Suppressor macrophage (primary cell): Measurements from ENCODE around the gene NEMP2.
A peak's percentile ranks its signal among the peaks of the same experiment; 100 is the strongest.
"Not testable (repeated sequence)": the region's sequence is repeated elsewhere in the genome, so short reads cannot be mapped to it uniquely, and the experiment has no call there.

Experiments used
- DNase-seq, 4 experiments: peaks; one replicate each; pipeline ENCODE4 v3.0.0-alpha.2; 2020 to 2022

Gene NEMP2

DNA sequence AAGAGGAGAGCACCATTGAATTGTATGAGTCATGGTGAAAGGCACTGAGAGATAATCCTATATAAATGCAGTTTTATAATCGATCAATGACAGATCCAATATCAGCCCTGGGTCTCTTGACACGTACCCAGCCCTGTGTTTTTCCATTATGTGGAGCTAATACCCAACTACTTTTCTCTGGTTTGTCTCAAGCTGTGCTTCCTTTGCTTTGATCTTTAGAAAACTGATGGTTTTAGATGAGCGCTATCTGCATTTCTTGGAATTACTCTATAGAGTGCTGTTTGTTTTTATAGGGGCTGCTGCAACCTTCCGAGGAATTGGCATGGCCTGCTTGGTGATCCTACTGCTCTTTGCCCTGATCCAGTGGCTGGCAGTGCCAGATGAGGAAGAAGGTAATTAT lies 45.0 kb downstream of the NEMP2 start:
- no peak for DNase-seq

- no peak for DNase-seq
Measured at GRCh38 chr2:190488516-190489233, 45.8 kb downstream of the NEMP2 start.

DNA sequence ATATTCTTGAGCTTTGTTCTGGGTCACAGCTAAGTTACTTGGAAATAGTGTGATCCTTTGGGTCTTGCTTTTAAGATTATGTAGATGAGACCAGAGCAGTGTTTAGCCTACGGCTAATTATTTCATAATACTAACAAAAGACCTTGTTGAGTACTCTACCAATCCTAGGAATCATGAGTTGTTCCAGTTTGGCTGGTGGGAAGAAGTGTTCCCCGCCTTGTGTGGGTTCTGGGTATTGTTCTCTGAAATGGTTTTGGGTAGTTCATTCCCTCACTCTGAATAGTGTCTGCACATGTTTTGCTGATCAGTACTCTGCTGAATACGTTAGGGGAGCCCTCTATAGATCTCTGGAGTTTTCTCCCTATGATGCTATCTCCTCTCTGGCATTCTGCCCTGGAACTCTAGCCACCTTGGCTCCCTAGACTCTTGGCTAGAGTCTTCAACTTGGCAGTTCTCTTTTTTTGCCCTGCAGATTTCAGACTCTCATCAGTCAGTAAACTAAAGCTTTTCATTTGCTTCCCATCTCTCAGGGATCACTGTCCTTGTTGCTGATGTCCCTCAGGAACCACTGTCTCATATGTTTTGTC lies 48.4 kb downstream of the NEMP2 start:
- no peak for DNase-seq

- DNase-seq, result no peak
Measured at GRCh38 chr2:190482451-190482850, 52.1 kb downstream of the NEMP2 start.

- DNase-seq, result no peak
Measured at GRCh38 chr2:190481339-190481738, 53.2 kb downstream of the NEMP2 start.

DNA sequence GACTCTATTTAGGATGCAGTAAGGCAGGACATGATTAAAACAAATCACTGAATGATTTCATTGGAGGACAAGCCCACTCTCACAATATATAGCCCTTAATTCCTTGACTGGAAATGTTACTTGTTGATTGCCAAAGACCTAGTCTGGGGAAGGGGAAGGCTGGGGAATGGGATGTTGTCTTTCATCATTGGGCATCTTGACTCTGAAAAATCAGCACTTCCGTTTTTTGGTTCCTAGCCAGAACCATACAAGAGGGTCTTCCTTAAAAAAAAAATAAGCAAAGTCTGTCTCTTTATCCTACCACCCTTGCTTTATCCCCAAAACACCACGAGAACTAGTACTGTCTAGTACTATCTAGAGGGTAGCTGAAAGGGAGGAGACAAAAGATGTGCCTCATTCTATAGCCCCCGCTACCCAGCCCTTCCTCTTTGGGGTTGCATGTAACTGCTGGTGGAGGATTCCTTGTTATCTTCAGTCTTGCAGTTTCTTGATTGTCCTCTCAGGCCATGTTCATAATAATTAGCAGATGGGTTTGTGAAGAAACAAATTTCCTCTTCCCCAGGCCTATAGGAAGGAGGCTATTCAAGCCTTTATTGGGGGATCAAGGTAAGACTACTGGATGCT lies 55.8 kb downstream of the NEMP2 start:
- DNase-seq, result no peak

DNA sequence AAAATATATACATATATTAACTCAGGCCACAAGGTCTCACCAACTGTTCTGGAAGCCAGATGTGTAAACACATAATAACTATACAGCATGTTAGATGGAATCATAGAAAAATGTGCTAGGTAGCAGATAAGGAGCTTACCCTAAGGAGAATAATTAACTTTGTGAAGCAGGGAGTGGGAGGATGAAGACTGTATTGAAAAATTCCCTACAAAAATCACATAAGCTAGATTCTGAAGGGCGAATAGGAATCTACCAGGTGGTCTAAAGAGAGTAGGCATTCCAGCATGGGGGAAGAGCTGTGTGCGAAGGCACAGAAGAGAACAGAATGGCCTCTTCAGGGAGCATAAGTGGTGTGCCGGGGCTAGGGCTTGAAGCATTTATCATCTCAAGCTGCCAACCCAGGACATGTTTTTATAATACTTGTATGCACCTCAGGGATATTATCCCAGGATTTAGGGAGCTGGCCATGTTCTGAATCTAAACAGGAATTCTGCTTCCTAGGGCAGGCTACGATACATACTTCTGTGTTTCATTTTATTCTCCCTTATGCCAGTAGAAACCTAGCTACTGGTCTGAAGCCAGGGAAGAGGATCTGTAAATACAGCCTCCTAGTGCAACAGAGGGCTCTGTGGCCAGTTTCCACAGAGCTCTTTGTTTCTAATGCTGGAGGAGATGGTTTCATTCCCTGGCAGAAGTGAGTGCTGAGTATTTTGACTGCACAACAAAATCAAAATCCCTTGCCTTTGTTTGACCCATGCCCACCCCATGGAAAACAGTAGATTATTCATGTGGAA lies 56.7 kb downstream of the NEMP2 start:
- no peak for DNase-seq

DNA sequence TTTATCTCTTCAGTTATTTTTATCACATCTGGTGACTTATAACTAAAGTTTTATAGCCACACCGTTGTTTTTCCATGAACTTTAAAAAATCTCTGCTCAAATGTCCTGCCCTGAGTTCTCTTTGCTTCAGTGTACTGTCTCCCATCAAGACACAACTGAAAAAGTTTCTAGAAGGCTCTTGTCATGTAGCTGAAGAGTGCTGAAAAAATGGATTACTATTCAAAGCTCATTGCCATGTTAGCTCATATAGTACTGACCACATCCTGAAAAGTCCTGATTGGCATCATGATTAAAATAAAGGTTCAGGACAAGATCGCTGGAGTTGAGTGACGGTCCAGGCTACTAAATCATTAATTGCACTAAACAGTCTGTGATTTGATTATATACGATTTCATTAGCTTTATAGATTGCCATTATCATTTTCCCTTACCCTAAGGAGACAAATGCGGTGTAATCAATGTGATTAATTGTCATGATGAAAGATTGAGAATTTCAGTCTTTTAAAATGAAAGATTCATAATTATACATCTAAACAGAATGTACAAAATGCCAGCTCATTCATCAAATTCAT lies 64.2 kb downstream of the NEMP2 start:
- DNase-seq, result no peak

DNA sequence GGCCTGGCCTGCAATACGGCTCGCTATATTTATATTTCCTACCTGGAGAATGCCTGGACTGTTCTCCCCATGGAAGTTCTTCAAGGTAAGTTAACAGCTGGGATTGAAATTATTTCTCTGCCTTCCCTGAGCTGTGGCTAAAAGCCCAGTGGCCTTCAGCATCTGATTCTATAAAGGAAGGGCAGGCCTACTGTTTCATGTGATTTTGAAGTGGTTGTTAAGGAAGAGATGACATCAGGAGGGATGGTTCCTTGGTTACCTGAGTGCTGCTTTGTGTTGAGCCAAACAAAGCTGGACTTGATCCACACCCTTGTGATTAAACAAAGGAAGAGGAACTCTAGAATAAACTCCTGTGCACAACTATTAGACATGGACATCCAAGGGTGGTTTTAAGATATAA lies 64.8 kb downstream of the NEMP2 start:
- DNase-seq, result peak; percentile 44 to 81 (median 53)

GRCh38 chr2:190468814-190469569 lies 65.5 kb downstream of the NEMP2 start:
- peak; percentile 45 to 72 (median 52) for DNase-seq

DNA sequence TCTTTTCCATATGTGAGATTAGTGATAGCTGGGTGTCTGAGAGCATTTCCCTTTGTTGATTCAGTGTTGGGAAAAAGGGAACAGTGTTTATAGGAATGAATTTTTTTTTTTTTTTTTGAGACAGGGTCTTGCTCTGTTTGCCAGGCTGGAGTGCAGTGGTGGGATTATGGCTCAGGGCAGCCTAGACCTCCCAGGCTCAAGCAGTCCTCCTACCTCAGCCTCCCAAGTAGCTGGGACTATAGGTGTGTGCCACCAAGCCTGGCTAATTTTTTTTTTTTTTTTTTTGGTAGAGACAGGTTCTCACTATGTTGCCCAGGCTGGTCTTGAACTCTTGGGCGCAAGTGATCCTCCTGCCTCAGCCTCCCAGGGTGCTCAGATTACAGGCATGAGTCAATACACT lies 66.2 kb downstream of the NEMP2 start:
- not testable (repeated sequence) for DNase-seq

- no peak for DNase-seq
Measured at GRCh38 chr2:190467575-190468083, 66.9 kb downstream of the NEMP2 start.

DNA sequence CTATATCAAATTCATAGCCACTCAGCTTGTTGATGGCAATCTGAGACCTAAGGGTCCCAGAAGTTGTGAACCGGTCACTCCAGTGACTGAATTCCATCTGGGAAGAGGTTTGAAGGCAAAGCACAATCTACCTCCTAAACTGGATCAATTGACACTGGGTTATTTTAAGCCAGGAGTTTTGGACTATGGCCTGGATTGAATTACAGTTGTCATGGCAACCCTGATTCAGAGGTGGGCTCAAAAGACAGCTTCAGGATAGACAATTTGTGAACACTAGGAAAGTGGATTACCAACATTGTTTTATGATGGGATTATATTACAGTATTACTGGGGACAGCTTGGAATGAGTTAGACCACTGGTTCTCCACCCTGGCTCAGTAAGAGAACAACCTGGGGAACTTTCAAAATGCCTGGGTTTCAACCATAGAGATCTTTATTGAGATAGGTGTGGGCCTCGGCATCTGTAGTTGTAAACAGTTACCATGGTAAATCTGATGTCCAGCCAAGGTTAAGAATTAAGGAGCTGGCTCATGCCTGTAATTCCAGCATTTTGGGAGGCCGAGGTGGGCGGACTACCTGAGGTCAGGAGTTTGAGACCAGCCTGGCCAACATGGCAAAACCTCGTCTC lies 67.6 kb downstream of the NEMP2 start:
- DNase-seq, result no peak

GRCh38 chr2:190465060-190465459 lies 69.5 kb downstream of the NEMP2 start:
- no peak for DNase-seq

DNA sequence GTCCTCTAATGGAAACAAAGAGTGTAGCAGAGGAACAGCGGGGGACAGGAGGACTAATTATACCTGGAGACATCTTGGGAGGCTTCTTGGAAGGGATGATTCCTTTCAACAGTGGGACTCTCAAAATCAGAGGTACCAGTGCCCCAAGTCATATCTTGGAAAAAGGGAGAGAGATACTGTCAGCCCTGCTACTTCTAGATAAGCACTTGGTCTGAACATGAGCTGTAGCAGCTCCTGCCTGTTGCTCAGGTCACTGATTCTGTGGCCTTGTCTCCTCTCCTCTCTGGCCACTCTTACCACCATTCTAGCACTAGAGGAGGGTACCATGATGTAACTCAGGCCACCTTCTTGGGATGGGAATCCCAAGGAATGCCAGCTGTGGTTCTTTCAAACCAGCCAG lies 71.9 kb downstream of the NEMP2 start:
- DNase-seq, result no peak

DNA sequence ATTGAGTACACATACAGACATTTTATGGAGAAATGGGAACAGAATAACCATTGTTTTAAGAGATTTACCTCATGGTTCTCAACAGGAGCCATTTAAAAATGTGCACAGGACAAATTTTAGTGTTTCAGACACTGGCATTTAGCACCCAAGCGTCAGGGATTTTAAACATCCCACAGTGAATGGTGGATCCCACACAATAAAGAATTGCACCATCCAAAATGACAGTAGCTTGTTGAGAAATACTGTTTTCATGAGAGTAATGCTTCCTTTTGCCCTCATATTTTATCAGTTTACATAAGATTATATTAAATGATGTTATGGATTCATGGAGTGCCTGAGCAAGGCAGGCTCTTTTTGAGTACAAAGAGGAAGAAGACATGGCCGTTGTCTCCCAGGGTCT lies 72.3 kb downstream of the NEMP2 start:
- DNase-seq, result peak; percentile 15 to 63 (median 40)

DNA sequence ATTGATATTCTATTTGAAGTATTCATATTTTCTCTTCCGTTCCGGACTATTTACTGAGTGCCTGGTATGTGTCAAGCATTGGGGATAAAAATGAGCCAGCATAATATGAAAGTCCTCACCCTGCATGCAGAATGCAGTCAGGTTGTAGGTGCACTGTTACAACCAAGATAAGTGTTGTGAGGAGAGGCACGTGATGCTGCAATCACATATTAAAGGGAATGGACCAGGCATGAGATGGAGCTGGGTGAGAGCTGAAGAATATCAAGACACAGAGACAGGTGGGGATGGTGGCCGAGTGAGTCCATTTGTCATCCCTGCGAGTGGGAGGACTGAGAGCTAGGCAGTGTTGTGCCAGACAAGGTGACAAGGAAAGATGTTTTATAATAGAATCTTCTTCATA lies 74.0 kb downstream of the NEMP2 start:
- DNase-seq, result no peak

DNA sequence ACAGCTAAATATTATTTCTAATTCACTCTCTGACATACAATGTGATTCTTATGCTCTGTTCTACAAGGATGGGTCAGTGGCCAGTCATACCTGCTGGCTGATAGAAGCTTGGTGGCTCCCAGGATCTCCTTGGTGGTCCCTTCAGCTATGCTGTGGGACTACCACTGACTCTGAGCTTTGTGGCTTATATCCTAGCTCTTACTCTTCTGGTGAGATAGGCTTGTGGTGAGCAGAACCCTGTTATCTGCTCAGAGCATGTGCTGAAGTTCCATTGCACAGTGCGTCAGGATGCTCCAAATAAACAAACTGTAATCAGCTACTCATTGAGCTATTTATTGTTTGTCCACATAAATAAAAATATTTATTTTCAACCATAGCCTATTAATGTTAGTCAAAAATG lies 74.6 kb downstream of the NEMP2 start:
- no peak for DNase-seq

DNA sequence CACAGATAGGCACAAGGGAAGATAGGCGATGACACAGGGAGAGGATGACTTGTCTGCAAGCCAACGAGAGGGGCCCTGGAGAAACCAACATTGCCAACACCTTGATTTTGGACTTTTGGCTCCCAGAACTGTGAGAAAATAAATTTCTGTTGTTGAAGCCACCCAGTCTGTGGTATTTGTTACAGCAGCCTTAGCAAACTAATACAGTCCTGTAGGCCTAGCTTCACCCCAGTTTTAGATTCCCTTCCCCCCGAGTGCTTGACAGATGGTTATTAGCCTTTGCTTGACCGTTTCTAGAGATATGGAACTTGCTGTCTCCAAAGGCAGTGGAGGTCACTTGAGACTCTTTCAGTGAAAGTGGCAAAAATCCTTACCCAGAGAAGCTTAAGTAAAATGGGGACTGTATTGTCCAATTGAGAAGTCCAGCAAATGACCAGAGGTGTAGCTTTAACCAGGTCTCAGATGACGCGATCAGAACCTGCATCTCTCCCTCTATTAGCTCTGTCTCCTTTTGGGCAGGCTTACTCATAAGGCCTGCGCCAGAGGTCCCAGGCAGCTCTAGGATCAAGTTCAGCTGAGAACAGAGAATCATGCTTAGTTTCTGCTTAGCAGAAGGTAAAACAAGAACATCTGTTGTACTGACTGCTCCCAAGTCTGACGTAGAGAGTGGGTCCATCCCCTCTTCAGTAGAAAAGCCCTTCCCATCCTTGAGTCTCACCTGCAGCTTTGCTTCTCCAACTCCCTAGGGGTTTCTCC lies 76.0 kb downstream of the NEMP2 start:
- DNase-seq, result no peak

GRCh38 chr2:190457256-190457655 lies 77.3 kb downstream of the NEMP2 start:
- no peak for DNase-seq

- DNase-seq, result no peak
Measured at GRCh38 chr2:190456833-190457232, 77.7 kb downstream of the NEMP2 start.
